Measurements from ENCODE around the gene BET1.

- TF ChIP-seq RAD21 (conservative IDR thresholded peaks at IDR 0.05 in 1 of 2, IDR thresholded peaks at IDR 0.05 in 1 of 2) (no peak), CTCF (IDR thresholded peaks at IDR 0.05) (no peak), POLR2A (IDR thresholded peaks at IDR 0.05; ENCODE audit: low read length) (no peak), MAZ (IDR thresholded peaks at IDR 0.05; ENCODE audit: borderline replicate concordance, low read depth, low read length) (no peak), PHF8 (IDR thresholded peaks at IDR 0.05; ENCODE audit: borderline replicate concordance, low read depth) (no peak)
Measured at GRCh38 chr7:93997868-93998267, 6.3 kb downstream of the BET1 start.

Data from A549 (cell line).